GM21786 (cell line): ENCODE results near the gene PPP1R15B.

Source experiments
- ATAC-seq: cut with Tn5 transposase; IDR thresholded peaks from one replicate; pipeline ENCODE4 v1.9.1; 2021; ENCODE audit not compliant: unreplicated experiment

The PPP1R15B gene

GRCh38 chr1:204411451-204412204, at the start of gene PPP1R15B:
PPP1R15B (minus strand) TSS chr1:204411817; CDS start chr1:204411411, 406 bp downstream.
- peak; percentile 92 for ATAC-seq

GRCh38 chr1:204460346-204460745, 48.7 kb upstream of the PPP1R15B start:
- no peak for ATAC-seq

GRCh38 chr1:204459706-204460105, 48.1 kb upstream of the PPP1R15B start:
- no peak for ATAC-seq

- ATAC-seq, result no peak
Observed at GRCh38 chr1:204457666-204458065, 46.0 kb upstream of the PPP1R15B start.

DNA sequence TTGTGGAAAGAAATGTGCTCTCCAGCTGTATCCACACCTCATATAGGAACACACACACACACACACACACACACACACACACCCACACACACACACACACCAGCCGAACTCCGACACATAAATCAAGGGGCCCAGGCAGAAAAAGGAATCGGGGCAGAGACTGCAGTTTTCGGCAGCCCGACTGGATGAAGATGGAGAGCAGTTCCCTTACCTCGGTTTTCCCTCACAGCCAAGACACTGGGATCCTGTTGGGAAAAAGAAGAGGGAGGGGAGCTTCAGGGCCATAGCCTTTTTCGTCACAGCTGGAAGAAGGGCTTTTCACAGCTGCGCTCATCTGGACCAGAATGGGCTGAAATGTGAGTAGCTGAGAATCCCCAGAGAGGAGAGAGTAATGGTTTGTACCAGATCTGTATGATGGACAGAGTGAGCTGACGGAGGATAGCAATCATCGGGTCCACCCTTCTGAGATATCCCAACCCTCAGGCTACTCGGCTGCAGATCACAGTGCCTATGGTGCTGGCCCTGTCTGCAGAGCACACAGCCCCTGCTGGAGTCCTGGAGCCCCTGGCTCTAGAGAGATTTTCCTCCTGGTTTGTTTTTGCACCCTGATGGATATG, 45.3 kb upstream of the PPP1R15B start:
- no peak for ATAC-seq

- no peak for ATAC-seq
Observed at GRCh38 chr1:204455831-204456145, 44.2 kb upstream of the PPP1R15B start.

GRCh38 chr1:204455063-204455830, 43.6 kb upstream of the PPP1R15B start:
- no peak for ATAC-seq

DNA sequence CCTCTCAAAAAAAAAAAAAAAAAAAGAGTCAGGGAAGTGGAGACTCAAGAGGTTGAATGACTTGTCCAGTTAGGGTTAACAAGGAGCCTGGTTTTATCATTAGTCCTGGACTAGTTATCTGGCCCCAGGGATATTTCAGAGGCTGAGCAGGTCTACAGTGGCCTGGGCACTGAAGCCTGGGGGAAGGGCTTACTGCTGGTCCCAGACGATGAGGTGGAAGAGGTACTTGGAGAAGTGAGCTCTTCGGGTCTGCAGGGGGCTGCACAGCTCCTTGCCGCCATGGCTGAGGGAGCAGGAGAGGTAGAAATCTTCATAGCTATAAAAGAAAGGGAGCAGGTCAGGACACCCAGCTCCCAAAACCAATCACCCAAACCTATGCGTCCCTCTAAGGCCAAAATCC, 42.9 kb upstream of the PPP1R15B start:
- no peak for ATAC-seq

DNA sequence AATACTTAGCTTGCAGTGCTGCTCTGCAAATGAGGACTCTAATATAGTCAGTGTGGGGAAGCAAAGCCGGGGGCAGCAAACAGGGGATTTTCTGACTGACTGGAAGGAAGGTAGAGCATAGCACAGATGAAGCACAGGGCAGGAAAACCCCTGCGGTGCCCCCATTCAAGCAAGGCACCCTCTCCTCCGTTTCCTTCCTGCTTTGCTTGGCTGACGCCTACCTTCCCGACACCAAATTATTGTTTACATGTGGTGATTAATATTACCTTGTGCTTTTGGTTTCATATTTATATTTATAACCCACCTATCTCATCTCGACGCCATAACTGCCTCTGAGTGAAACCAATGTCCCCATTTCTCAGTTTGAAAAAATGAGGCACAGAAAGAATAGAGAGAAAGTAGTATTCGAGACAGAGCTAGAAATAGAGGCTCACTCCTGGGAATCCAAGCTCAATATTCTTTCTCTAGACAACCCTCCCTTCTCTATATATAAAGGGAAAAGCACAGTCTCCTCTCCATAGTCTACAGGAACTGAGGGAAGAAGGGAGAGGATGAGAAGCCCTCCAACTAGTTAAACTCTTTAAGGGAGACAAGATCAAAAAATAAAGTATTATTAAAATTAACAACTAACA, 41.6 kb upstream of the PPP1R15B start:
- peak; percentile 72 for ATAC-seq

DNA sequence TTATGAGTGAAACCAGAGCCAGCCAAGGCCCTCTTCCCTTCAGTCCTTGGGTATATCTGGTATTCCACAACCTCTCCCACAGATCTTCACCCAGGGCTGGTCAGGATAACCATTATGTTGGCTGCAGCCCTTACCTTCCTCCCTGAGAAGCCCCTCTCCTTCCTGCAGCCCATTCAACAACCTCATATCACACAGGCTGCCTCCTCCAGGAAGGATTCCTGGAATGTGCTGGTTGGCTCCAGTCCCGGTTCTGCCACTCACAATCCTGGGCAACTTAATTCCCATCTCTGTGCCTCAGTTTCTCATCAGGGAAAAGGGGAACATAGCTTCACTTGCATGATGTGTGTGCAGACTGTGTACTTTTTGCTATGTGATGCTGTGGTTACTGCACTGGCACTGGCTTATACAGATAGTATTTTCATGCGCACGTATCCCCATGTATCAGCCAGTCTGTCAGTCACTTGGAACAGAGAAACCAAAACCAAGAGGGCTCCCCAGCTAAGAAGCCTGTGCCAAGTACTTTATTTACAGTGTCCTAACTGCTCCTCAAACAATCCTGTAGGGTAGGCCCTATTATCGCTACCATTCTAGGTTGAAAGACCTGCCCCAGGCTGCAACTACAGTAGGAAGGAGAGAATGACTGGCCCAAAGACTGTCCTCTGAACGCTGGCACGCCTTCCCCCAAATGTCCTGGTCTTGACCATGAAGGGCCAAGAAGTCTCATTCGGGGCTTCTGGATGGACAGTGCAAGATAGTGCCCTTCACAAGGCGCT, 39.9 kb upstream of the PPP1R15B start:
- no peak for ATAC-seq

GRCh38 chr1:204450461-204451257, 39.0 kb upstream of the PPP1R15B start:
- no peak for ATAC-seq

- no peak for ATAC-seq
Observed at GRCh38 chr1:204449678-204450280, 38.2 kb upstream of the PPP1R15B start.

GRCh38 chr1:204448991-204449677, 37.5 kb upstream of the PPP1R15B start:
- no peak for ATAC-seq

DNA sequence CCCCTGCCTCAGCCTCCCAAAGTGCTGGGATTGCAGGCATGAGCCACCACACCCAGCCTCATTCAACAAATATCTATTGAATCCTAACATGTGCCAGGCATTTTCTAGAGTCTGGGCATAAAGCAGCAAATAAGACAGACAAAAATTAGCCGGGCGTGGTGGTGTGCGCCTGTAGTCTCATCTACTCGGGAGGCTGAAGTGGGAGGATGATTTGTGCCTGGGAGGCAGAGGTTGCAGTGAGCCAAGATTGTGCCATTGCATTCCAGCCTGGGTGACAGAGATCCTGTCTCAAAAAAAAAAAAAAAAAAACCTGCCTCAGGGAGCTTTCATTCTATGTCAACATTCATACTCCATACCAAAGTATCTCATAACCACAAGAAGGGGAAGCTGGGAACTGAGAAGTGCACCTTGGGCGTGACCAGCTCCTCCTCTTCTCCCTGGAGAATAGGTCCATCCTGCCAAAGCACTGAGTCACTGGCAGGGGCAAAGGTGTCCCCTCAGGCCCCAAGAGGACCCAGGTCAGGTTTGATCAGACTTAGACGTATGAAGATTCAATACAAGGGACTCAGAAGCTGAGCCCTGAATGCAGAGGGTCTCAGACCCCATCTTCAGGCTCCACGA, 36.8 kb upstream of the PPP1R15B start:
- ATAC-seq, result no peak

GRCh38 chr1:204447736-204448135, 36.1 kb upstream of the PPP1R15B start:
- no peak for ATAC-seq

DNA sequence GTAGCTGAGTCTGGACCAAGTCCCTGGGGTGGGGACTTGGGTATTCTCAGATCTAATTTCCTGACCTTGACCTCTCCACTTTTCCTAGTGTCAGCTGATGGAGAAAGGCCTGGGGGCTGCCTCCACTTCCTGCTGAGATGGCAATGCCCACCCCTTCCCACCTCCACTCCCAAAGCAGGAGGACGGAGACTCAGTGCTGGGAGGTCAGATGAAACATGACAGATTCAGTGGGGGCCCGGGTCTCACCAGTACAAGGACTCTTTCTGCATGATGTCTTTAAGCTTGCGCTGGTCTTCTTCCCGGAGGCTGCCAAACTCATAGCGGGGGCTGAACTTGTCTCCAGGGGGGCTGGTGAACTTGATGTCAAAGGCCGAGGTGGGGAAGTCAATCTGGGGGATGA, 35.6 kb upstream of the PPP1R15B start:
- no peak for ATAC-seq

DNA sequence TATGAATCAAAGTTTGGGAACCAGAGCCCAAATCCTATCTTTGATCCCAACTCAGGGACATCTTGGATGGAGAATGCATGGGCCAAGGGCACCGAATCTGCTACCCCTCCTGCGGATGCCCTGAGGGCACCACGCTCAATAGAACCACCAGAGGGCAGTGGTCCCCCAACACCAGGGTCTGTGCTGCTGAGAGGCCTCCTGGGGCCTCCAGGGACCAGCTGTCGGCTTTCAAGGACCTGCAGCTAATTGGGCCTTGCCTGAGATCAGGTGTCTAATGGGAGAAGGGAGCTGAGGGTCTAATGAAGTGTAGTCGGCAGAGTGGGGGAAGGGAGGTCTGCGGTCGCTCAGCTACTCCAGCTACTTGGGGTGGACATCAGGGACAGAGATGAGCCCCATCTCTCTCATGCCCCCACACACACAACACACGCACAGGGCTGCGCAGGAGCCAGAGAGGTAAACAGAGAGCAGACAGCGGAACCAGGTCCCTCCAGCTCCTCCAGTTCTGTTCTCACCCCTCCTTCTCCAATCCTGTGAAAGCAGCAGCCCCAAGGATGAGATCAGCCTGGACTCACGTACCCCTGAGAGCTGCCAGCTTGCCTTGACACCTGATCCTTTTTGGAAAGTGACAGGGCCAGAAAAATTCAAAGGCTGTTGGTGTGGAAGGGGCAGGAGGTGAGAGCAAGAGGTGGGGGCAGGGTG, 34.9 kb upstream of the PPP1R15B start:
- ATAC-seq, result peak; percentile 78

GRCh38 chr1:204445860-204446412, 34.3 kb upstream of the PPP1R15B start:
- ATAC-seq, result no peak
